HS-5 (cell line): ENCODE results near the gene RALGPS2.

ENCODE experiments used
- DNase-seq: peaks from one replicate; pipeline ENCODE4 v3.0.0-alpha.2; 2012; ENCODE audit warnings: low read depth

Gene RALGPS2

GRCh38 chr1:178724728-178725465 lies at the start of gene RALGPS2:
Gene RALGPS2 (plus strand): TSS chr1:178725244. CDS start chr1:178776765, 51,521 bp downstream.
- DNase-seq, result no peak

DNA sequence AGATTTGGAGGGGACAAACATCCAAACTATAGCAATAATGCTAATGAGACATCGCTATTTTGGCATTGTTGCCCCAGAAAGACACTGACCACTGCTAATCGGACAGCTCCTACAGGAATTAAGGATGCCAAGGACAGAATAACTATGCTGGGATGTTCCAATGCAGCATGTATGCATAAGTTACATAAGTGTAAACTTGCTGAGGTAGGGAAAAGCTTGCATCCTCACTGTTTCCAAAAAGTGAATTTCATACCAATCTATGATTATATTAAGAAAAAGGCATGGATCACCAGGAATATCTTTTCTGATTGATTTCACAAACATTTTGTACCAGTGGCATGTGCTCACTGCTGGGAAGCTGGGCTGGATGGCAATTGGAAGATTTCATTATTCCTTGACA lies 45.8 kb upstream of the RALGPS2 start:
- DNase-seq, result no peak

DNA sequence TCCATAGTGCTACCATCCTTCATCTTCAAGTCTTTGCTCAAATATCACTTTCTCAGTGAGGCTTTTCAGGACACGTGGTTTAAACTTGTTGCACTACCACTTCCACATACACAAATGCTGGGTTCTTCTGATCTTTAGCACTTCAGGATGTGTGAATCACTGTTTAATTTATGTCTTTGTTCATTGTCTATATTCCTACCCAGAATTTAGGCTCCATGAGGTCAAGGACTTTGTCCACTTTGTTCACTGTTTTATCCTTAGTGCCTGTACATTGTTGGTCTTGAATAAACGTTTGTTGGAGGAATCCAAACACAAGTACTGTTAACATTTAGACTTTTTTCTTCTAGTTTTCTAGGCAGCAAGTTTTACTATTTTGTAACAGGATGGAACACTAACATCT lies 42.6 kb upstream of the RALGPS2 start:
- DNase-seq, result no peak

- no peak for DNase-seq
Observed at GRCh38 chr1:178682886-178683285, 42.2 kb upstream of the RALGPS2 start.

DNA sequence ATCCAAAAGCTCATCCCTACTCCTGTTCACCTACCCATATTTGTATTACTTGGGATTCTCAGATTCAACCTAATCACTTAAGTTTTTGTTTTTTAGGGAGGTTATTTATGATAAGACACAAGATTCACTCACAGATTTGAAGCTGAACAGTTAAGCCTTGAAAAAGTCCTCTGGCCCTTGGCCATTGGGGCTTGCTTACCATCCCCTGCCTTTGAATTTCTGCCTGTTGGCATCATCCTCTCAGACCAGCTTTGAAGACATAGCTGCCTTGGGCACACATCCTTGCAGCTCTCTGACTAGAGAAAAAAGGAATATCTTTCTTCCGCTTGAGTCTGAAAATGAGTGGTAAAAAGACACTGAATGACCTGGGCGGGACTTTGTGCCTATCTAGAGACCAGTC lies 41.8 kb upstream of the RALGPS2 start:
- DNase-seq, result no peak

GRCh38 chr1:178684111-178684510 lies 40.9 kb upstream of the RALGPS2 start:
- DNase-seq, result no peak

DNA sequence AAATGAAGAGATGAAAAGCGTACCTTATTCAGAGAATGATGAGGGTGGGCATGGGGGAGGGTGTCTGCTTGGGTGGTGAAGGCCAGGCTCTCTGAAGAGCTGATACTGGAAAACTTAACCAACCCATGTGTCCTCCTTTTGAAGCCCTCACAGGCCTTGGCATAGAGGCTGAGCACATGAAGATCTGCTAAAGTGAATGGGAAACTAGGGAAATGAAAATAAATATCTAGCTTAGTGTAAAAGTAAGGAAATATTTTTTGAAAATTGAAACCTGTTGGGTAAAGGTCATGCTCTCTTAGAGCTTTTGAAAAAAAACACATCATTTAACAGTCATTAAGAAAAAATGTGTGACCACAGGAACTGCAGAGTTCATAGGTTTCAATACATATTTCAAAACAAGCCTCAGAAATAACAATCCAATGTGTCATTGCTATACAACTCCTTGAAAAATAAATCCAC lies 40.5 kb upstream of the RALGPS2 start:
- peak; percentile 90 for DNase-seq

DNA sequence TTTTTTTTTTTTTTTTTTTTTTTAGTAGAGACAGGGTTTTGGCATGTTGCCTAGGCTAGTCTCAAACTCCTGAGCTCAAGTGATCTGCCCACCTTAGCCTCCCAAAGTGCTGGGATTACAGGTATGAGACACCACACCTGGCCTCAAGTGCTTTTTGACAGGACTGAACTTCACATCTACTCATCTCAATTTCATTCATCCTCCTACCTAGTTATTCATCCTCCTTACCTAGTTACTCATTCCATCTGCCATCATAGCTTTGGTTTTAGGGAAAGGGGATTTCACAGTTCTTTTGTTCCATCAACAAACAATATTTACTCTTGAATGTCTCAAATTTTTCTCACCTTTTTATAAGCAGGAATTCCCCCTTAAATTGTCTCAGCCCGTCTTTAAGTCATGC lies 38.6 kb upstream of the RALGPS2 start:
- DNase-seq, result no peak

DNA sequence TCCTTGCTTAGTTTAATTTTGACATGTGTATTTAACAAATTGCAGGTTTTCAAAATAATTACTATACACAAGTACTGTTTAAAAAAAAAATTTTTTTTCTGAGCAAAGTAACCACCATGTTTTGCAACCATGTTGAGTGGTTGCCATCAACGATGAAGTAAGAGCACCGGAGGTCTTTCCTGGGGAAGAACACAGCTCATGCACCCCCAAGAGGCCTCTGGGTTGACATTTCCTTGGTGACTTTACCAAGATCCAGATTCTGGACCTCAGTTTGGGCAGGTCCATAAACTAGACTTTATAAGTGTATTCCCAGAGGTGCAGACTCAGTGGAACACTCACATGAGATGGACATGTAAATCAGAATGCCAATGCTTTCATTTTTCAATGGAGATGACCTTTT lies 36.8 kb upstream of the RALGPS2 start:
- DNase-seq, result no peak

GRCh38 chr1:178689769-178690168 lies 35.3 kb upstream of the RALGPS2 start:
- no peak for DNase-seq

- no peak for DNase-seq
Observed at GRCh38 chr1:178690496-178690895, 34.5 kb upstream of the RALGPS2 start.

- DNase-seq, result no peak
Observed at GRCh38 chr1:178692564-178693327, 32.3 kb upstream of the RALGPS2 start.

- DNase-seq, result no peak
Observed at GRCh38 chr1:178693366-178693765, 31.7 kb upstream of the RALGPS2 start.

DNA sequence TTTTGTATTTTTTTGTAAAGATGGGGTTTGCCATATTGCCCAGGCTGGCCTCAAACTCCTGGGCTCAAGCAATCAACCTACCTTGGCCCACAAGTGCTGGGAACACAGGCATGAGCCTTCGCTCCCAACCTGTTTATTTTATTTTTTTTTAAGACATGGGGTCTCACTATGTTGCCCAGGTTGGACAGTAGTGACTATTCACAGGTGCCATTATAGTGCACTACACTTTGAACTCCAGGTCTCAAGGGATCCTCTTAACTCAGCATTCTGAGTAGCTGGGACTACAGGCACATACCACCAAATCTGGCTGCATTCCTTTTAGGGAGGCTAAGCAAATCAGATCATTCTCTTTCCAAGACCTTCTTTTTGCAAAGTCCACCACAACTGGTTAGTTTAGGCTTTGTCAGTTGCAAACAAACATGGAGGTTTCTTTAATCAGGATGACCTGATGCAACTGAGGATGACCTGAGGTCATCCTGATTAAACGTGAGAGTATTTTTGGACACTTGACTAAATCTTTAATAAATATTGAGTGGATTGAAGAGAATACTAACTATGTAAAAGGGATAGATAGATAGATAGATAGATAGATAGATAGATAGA lies 30.0 kb upstream of the RALGPS2 start:
- no peak for DNase-seq

- DNase-seq, result peak; percentile 49
Observed at GRCh38 chr1:178702146-178702545, 22.9 kb upstream of the RALGPS2 start.

DNA sequence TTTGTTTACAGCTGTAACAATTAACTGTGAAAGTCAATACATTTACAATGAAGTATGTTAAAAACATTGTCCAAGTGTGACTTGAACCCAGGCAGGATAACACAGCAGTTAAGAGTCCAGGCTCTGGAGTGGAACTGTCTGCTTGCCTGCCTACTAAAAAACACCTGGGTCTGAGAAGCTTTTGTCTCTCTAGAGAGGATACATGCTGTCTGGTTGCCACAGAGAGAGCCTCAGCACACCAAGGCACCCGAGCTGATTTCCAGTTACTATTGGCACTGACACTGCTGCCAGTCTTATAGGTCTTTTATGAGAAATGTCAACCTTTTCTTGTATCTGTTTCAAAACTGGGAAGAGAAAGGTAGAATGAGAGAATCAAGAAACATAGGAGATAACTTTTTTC lies 20.2 kb upstream of the RALGPS2 start:
- no peak for DNase-seq

DNA sequence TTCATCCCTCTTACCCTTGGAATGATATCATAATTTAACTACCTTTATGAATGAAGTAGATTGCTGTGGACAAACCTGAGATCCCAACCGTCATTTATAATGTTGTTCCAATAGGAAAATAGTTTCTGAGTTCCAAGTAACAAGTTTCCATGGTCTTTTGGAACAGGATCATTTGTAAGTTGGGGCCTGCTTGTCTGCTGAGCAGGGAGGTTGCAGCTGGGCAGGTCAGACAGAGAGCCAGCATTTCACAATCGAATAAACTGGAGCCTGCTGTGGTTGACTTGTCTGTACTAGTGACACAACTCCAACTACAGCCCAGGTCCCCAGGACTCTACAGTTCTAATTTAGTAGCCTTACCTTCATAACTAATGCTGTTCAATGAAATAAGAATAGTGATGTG lies 18.6 kb upstream of the RALGPS2 start:
- DNase-seq, result no peak

DNA sequence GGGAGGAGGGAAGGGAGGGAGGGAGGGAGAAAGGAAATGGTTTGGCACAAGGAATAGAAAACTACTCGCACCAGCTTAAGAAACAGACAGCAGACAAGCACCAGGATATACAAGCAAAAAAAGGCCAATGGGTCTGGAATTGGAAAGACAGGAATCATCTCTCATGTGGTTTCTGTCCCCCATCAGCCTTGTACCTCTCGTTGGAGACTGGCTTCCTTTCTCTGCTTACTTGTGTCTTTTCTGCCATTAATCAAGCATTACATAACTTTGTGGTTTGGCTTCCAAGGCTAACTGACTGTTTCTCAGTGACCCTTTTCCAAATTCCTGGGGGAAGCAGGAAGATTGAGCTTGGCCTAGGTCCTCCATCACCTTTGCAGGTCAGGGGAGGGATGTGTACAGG lies 11.8 kb upstream of the RALGPS2 start:
- no peak for DNase-seq

DNA sequence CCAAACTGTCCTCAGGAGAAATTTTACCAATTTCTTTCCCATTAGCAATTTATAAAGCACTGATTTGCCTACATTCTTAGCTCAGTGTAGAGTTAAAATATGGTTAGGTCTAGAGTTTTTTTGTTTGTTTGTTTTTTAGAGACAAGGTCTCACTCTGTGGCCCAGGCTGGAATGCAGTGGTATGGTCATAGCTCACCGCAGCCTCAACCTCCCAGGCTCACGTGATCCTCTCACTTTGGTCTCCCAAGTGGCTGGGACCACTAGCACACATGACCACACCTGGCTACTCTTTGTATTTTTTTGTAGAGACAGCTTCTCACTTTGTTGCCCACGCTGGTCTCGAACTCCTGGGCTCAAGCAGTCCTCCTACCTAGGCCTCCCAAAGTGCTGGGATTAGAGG lies 10.6 kb upstream of the RALGPS2 start:
- DNase-seq, result no peak

DNA sequence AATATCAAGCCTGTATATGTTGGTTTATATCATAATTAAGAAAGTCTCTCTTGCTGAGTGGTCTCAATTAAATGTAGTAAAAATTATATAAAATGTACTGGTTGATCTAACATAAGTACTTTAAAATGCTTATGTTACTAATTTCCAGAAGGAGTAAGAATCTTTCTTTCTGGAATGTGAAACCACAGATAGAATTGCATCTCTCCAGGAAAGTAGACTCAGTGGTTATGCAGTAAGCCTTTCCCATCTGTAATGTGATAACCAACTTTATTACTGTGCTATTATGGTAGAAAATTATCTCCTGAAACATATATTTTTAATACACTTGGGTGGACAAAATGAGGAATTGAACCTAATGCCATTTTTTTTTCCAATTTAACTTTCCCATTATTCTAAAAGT lies 8.9 kb upstream of the RALGPS2 start:
- DNase-seq, result no peak

DNA sequence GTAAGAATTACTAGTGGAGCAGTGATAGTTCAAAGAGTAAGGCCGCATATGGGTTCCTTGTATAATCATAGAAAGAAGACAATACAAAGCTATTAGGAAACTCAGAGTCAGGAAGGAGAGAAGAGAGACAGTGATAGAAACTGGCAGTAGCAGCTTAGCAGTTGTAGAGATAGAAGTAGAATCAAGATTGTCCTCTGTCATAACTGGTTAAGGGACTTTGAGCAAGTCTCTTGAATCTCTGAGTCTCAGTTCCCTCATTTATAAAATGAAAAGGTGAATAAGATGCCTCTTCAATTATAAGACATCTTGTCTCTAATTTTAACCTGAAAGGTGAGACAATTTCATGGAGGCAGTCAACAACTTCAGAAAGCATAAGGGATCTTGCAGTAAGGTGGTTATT lies 6.5 kb upstream of the RALGPS2 start:
- DNase-seq, result no peak

- no peak for DNase-seq
Observed at GRCh38 chr1:178723546-178723945, 1.5 kb upstream of the RALGPS2 start.

DNA sequence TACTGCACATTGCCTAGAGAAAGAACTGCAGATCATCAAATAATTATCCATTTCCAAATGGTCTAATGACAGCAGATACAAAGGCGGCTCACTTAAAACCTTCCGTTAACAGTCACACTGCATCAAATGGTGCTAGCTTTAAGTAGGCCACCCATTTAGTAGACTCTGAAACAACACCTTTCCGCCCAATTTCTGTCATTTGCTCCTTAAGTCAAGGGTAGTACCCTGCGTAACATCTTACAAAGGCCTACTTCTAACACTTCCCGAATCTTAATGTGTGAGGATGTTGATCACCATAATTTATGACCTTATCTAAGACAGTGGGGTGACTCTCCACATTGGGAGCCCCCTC lies 692 bp upstream of the RALGPS2 start:
- DNase-seq, result no peak
